HG03060 (cell line): Measurements from ENCODE around the gene LBH.

Experiments used
- ATAC-seq: cut with Tn5 transposase; IDR thresholded peaks from one replicate; pipeline ENCODE4 v1.9.1; 2021; ENCODE audit warnings: low read depth, moderate number of reproducible peaks; ENCODE audit not compliant: unreplicated experiment

LBH gene

DNA sequence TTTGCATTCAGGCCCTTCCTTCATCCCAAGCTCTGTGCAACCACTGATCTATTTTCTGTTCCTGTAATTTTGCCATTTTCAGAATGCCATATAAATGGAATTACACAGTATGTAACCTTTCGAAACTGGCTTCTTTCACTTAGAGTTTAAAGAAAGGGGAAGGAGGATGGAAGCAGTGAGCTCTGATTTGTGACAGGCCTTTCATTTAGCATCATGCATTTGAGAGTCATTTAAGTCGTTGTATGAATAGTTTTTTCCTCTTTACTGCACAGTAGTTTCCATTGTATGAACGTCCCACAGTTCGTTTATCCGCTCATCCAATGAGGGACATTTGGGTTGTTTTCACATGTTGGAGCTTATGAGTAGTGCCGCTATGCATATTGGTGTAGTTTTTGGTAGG is 67.0 kb downstream of the LBH start:
- no peak for ATAC-seq

DNA sequence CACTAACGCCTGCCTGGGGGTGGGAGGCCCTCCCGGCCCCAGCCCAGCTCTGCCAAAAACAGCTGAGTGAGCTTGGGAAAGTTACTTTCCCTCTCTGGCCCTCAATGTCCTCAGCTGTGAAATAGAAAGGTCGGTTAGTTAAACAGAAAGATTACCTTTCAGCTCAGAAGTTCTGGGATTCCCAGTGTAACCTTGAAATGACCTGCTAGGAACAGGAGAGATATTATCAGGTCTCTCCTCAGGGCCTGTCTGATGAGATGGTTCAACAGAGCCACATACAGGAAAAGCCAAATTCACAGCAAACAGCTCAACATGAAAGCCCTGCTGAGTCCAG is 68.8 kb downstream of the LBH start:
- no peak for ATAC-seq

DNA sequence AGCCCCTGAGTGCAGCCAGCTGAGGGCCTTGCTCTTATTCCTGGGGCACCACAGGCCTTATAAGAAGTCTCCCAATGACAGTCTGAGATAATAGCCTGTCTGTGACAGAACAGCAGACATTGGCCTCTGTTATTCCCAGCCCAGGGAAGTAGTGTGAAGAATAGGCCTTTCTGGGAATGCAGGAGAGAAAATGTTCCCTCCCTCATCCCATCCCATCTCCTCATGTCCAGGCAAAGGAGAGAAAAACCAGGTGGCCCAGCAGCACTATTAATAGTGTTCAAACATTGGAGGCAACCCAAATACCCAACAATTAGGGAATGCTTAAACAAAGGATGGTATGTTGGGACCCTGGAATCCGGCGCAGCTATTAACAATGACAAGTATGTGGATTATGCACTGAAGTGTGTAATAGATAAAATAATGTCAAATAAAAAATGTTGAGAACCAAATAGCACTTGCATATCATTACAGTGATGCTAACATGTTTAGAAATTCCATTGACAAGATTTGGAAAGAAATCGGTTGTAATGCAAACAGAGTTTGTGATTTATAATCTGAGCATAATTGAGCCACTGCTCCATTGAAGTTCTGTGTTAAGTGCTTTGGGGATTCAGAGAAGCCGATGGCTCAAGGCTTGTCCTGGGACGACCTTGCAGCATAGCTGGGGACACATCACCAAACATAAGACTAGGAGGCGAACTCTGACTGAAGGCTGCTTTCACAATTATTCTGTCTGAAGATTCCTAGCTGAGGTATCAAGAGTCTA is 69.3 kb downstream of the LBH start:
- no peak for ATAC-seq

DNA sequence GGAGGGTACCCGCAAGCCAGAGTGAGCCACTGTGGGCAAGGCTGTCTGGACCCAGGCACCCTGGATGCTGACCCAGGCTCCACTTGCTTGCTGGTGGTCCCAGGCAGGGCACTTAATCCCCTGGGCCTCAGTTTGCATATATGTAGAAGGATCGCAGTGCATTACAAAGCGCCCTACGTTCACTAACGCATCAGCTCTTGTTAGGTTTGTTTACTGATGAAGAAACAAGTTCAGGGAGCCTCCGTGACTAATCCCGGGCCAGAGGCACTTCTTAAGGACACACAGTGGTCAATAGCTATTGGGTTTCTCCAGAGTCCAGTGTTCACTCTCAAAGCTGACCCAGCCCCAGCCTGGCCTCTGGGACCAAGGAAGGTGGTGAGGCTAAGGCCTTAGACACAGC is 70.2 kb downstream of the LBH start:
- ATAC-seq: no peak

DNA sequence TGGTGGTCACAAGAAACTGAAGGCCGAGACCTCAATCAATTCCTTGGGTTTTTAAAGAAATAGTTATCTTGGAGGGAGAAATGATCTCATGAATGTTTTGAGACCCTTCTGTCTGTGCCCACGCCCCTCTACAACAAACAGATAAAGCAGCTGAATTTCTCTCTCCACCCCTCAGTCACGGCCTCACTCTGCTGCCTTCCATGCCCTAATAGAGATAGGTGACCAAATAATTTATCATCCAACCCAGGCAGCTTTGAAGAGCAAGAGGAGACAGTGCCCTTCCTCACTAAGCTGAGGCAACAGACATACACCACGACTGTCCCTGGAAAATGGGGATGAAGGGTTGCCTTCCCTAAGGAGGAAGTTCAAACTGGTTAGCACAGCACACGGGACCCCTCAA is 71.2 kb downstream of the LBH start:
- ATAC-seq: no peak

DNA sequence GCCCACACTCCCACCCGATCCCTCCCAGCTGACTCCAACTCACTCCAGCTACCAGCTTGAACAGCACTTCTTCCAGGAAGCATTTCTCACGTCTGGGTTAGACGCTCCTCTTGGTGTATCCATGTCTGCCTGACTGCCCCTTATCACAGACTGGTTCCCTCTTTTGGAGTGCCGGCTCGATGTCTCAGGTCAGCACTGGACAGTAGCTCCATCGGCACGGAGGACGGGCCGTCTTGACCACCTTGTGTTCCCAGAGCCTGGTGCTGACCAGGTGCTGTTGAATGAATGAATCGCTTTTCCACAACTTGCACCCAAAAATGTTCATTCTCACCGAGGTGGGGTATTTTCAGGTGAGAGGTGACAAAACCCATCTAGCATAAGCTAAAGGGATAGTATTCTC is 71.8 kb downstream of the LBH start:
- ATAC-seq: no peak

DNA sequence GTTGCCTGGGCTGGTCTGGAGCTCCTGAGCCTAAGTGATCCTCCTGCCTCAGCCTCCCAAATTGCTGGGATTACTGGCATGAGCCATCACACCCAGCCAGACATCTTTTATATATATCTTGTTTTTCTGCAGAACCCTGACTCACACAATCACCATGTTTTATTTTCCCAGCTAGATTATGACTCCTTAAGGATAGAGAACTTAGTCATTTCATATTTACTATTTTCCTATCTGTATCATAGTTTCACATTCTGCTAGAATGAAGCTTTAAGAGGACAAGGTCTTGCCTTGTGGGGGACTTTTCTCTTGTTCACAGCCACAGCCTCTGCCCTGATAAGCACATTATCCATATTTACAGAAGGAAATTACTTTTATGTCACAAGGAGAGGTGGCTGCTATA is 73.9 kb downstream of the LBH start:
- ATAC-seq: no peak

DNA sequence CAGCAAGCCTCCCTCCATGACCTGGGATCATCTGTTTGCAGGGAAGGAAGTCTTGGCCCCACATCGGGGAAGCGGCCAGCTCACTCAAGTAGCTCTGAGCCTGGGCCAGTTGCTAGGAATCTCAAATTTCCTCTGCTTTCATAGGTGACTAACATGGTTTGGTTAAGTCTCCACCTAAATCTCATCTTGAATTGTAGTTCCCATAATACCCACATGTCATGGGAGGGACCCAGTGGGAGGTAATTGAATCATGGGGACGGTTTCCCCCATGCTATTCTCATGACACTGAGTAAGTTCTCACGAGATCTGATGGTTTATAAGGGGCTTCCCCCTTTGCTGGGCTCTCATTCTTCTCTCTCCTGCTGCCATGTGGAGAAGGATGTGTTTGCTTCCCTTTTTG is 75.2 kb downstream of the LBH start:
- no peak for ATAC-seq

DNA sequence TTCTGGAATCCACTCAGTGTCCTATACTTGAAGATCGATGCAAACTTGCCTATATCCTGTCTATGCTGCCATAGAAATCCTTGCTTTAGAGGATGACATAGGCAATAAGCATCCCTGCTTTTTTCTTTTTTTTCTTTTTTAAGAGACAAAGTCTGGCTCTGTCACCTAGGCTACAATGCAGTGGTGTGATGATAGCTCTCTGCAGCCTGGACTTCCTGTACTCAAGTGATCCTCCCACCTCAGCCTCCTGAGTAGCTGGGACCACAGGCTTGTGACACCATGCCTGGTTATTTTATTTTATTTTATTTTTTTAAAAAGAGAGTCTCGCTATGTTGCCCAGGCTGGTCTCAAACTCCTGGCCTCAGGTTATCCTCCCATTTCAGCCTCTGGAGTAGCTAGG is 76.9 kb downstream of the LBH start:
- ATAC-seq: no peak
